GM23338 (cell line): Measurements from ENCODE around the gene CDC25B. TPM values are rescaled to one million over a fixed set of nuclear protein-coding genes. Genes with fewer than 3 reads are reported as not detected.
A peak's percentile ranks its signal among the peaks of the same experiment; 100 is the strongest.

Source experiments
- ATAC-seq: fragments of 200-7000 bp; cut with Tn5 transposase; 3 replicates; pipeline ENCODE4 v1.9.1; 2020
- DNase-seq: peaks from one replicate; pipeline ENCODE4 v3.0.0-alpha.2; 2015; ENCODE audit warnings: low spot score
- H2AFZ ChIP-seq: fragments of 200-600 bp; sonication (generic); 2 replicates; pipeline ENCODE4 v1.8.0; 2016; ENCODE audit warnings: antibody characterized with exemption, mild to moderate bottlenecking, moderate library complexity
- H3F3A ChIP-seq: fragments of 200-600 bp; sonication (generic); replicated peaks from 2 replicates; pipeline ENCODE4 v1.8.0; 2017; ENCODE audit warnings: antibody characterized with exemption, mixed run types, low read depth
- H3K27ac ChIP-seq: fragments of 200-600 bp; sonication (generic); 2 replicates; pipeline ENCODE4 v1.6.1; 2016; ENCODE audit warnings: low read depth
- H3K27me3 ChIP-seq: fragments of 200-600 bp; sonication (generic); 2 replicates; pipeline ENCODE4 v1.8.0; 2016; ENCODE audit warnings: mild to moderate bottlenecking, mixed run types, moderate library complexity; ENCODE audit not compliant: insufficient read depth
- H3K36me3 ChIP-seq: fragments of 200-600 bp; sonication (generic); 2 replicates; pipeline ENCODE4 v1.8.0; 2016; ENCODE audit warnings: mild to moderate bottlenecking; ENCODE audit not compliant: insufficient read depth
- H3K4me1 ChIP-seq: fragments of 200-600 bp; sonication (generic); 2 replicates; pipeline ENCODE4 v1.8.0; 2016; ENCODE audit warnings: mild to moderate bottlenecking, moderate library complexity; ENCODE audit not compliant: insufficient read depth
- H3K4me2 ChIP-seq: fragments of 200-600 bp; sonication (generic); 2 replicates; pipeline ENCODE4 v1.7.1; 2017; ENCODE audit warnings: mixed run types
- H3K4me3 ChIP-seq: fragments of 200-600 bp; sonication (generic); 2 replicates; pipeline ENCODE4 v1.6.1; 2016; ENCODE audit warnings: mixed run types
- H3K79me2 ChIP-seq: fragments of 200-600 bp; sonication (generic); replicated peaks from 2 replicates; pipeline ENCODE4 v1.8.0; 2017; ENCODE audit warnings: mild to moderate bottlenecking; ENCODE audit not compliant: insufficient read depth
- H3K9me2 ChIP-seq: fragments of 200-600 bp; sonication (generic); 2 replicates; pipeline ENCODE4 v1.8.0; 2017; ENCODE audit not compliant: insufficient read depth
- H4K20me1 ChIP-seq: fragments of 200-600 bp; sonication (generic); replicated peaks from 2 replicates; pipeline ENCODE4 v1.8.0; 2017; ENCODE audit warnings: mild to moderate bottlenecking; ENCODE audit not compliant: insufficient read depth
- H3K27ac Mint-ChIP-seq: 2 replicates; pipeline ENCODE4 v1.8.0; 2020; ENCODE audit warnings: inconsistent platforms, mild to moderate bottlenecking, moderate library complexity, mixed read lengths
- H3K27me3 Mint-ChIP-seq: 3 replicates; pipeline ENCODE4 v1.8.0; 2022; ENCODE audit warnings: low read depth, mild to moderate bottlenecking, moderate library complexity, mixed read lengths, inconsistent platforms; ENCODE audit not compliant: insufficient read depth, poor library complexity
- H3K36me3 Mint-ChIP-seq: 3 replicates; pipeline ENCODE4 v1.8.0; 2021; ENCODE audit warnings: low read depth, mild to moderate bottlenecking, inconsistent platforms, moderate library complexity, mixed read lengths
- H3K4me1 Mint-ChIP-seq: 3 replicates; pipeline ENCODE4 v1.8.0; 2020; ENCODE audit warnings: mild to moderate bottlenecking, inconsistent platforms, mixed read lengths
- H3K4me3 Mint-ChIP-seq: 3 replicates; pipeline ENCODE4 v1.8.0; 2021; ENCODE audit warnings: moderate library complexity, mild to moderate bottlenecking, inconsistent platforms, mixed read lengths
- H3K9me3 Mint-ChIP-seq: 3 replicates; pipeline ENCODE4 v1.8.0; 2020; ENCODE audit warnings: moderate library complexity, mild to moderate bottlenecking, inconsistent platforms, mixed read lengths
- CREB1 ChIP-seq: fragments of 250-450 bp; sonication (Bioruptor Pico); IDR thresholded peaks from 2 replicates; pipeline ENCODE4 v1.5.0; 2020; ENCODE audit warnings: low read depth, mild to moderate bottlenecking, moderate library complexity
- ETS1 ChIP-seq: IDR thresholded peaks from 2 replicates; pipeline ENCODE4 v1.6.1; 2016; ENCODE audit warnings: antibody characterized with exemption
- POLR2AphosphoS5 ChIP-seq: IDR thresholded peaks from 2 replicates; pipeline ENCODE4 v1.6.1; 2016; ENCODE audit warnings: antibody characterized with exemption, low read depth
- REST ChIP-seq: IDR thresholded peaks from one replicate; pipeline ENCODE4 v1.6.1; 2018; ENCODE audit warnings: antibody characterized with exemption; ENCODE audit not compliant: unreplicated experiment
- polyA plus RNA-seq: library from polyadenylated mRNA; unstranded; fragments of >200 nt; fragmentation: Nextera tagmentation; extraction: Ambion mirVana; gene quantifications from 2 replicates; pipeline ENCODE4 v1.2.1, GENCODE V29; 2016
- total RNA-seq: library from RNA; depleted of rRNA; stranded (reverse); fragments of >200 nt; shearing (Covaris generic); gene quantifications from 2 replicates; pipeline ENCODE4 v1.2.3, GENCODE V29; 2014

Gene CDC25B
- total and polyA plus RNA-seq, 2 experiments from 2014 or later = 10.5 to 33.0 TPM

- TF ChIP-seq REST (no peak), POLR2AphosphoS5 (no peak), ETS1 (no peak), CREB1 (no peak)
Measured at GRCh38 chr20:3775457-3776108, 20.5 kb upstream of the CDC25B start (continued).

GRCh38 chr20:3777381-3777715 is 18.8 kb upstream of the CDC25B start:
- no peak overlapping the region for H3K27ac Mint-ChIP-seq
- H2AFZ ChIP-seq = peak overlapping the region; percentile 99
- peak; percentile 42 for ATAC-seq
- H3K4me3 ChIP-seq = peak overlapping the region; percentile 88
- H4K20me1 ChIP-seq = peaks cover 3% of the 10 kb centered on the region
- no peaks in the 10 kb centered on the region for H3K36me3 ChIP-seq
- peak overlapping the region; percentile 94 for H3K4me2 ChIP-seq
- no peak overlapping the region for H3K27ac ChIP-seq
- peak; percentile 70 for DNase-seq
- H3K79me2 ChIP-seq = no peaks in the 10 kb centered on the region
- no peaks in the 10 kb centered on the region for H3K36me3 Mint-ChIP-seq
- H3K4me3 Mint-ChIP-seq = peak overlapping the region; percentile 77
- peaks cover 7% of the 10 kb centered on the region; the same call in 1 of the 2 replicates for H3K4me1 ChIP-seq
- peaks cover 12% of the 10 kb centered on the region; the same call in 1 of the 2 replicates for H3F3A ChIP-seq
- TF ChIP-seq ETS1 = 0 out of 2 replicates have a peak, but pooled peaks have one; percentile 19
- no peak for TF ChIP-seq REST
- no peaks in the 10 kb centered on the region for H3K9me2 ChIP-seq
- peaks cover 13% of the 10 kb centered on the region for H3K4me1 Mint-ChIP-seq
- H3K27me3 ChIP-seq = peaks cover 44% of the 10 kb centered on the region
- peaks cover 32% of the 10 kb centered on the region for H3K27me3 Mint-ChIP-seq
- no peaks in the 10 kb centered on the region for H3K9me3 Mint-ChIP-seq
